ENCODE data around the gene PLXNA4.

DNA sequence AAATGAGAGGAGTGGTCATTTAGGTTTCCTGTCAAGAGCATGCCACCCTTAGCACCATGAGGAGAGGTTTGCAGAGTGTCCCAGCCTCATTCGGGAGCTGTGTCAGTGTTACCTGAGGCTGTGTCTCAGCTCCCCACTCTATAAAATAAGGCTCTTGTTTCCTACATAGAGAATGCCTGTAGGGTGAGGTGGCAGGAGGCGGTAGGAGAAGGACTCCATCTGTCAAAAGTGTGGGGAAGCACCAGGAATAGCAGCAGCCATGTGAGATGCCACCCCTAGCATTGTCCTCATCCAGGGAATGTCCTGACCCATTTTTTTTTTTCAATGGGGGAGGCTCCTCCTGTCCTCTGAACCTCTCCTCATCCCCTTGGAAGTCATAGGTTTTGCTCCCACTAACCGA, 451.2 kb downstream of the PLXNA4 start:
- TF ChIP-seq POLR2A (IDR thresholded peaks at IDR 0.05): no peak
- TF ChIP-seq, protein P1, sequence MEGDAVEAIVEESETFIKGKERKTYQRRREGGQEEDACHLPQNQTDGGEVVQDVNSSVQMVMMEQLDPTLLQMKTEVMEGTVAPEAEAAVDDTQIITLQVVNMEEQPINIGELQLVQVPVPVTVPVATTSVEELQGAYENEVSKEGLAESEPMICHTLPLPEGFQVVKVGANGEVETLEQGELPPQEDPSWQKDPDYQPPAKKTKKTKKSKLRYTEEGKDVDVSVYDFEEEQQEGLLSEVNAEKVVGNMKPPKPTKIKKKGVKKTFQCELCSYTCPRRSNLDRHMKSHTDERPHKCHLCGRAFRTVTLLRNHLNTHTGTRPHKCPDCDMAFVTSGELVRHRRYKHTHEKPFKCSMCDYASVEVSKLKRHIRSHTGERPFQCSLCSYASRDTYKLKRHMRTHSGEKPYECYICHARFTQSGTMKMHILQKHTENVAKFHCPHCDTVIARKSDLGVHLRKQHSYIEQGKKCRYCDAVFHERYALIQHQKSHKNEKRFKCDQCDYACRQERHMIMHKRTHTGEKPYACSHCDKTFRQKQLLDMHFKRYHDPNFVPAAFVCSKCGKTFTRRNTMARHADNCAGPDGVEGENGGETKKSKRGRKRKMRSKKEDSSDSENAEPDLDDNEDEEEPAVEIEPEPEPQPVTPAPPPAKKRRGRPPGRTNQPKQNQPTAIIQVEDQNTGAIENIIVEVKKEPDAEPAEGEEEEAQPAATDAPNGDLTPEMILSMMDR (IDR thresholded peaks at IDR 0.05): no peak
